Choroid plexus epithelial cell (primary cell): ENCODE results near the gene NATD1.

Source experiments
- DNase-seq: peaks from one replicate; pipeline ENCODE4 v3.0.0-alpha.2; 2010; ENCODE audit warnings: low read depth
- H3K4me3 ChIP-seq: 2 replicates; pipeline ENCODE4 v1.5.1; 2011; ENCODE audit warnings: low read depth, mild to moderate bottlenecking, control low read depth, low read length, moderate library complexity
- TF ChIP-seq, protein P1 (sequence below): conservative IDR thresholded peaks from 2 replicates; pipeline ENCODE4 v1.5.1; 2011; ENCODE audit warnings: low read depth, mild to moderate bottlenecking, control low read depth, inconsistent platforms, low read length, moderate library complexity

The NATD1 gene

DNA sequence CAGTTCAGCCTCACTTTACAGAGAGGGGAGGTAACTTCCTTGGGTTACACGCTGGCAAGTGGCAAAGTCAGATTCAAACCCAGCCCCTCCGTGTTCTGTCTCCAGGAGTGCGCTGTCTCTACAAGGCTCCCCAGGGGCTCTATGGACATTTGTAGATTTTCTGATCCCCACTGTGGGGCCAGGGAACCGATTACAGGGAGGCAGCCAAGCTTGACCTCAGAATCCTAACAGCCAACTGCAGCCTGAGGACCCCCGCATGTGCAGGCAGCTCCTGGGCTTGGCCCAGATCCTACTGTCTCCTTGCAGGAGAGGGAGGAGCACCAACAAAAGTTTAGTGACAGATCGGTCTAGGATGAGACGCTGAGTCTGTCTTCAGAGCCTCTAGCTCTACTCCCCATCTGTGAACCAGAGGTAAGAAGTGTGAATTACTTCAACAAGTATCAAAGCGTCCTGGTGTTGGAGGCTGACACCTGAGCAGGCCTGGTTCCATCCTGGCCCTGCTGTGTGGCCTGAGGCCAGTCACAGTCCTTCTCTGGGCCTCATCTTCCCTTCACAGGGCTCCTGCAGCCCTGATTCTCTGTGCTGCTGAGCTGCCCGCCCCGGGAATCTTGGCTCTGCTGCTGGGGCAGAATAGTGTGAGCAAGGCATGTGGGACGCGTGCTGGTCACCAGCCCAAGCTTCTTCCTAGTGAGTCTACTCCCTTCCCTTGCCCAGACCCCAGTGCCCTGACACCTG, 9.2 kb upstream of the NATD1 start:
- H3K4me3 ChIP-seq, result no peak overlapping the region
- TF ChIP-seq, protein P1, sequence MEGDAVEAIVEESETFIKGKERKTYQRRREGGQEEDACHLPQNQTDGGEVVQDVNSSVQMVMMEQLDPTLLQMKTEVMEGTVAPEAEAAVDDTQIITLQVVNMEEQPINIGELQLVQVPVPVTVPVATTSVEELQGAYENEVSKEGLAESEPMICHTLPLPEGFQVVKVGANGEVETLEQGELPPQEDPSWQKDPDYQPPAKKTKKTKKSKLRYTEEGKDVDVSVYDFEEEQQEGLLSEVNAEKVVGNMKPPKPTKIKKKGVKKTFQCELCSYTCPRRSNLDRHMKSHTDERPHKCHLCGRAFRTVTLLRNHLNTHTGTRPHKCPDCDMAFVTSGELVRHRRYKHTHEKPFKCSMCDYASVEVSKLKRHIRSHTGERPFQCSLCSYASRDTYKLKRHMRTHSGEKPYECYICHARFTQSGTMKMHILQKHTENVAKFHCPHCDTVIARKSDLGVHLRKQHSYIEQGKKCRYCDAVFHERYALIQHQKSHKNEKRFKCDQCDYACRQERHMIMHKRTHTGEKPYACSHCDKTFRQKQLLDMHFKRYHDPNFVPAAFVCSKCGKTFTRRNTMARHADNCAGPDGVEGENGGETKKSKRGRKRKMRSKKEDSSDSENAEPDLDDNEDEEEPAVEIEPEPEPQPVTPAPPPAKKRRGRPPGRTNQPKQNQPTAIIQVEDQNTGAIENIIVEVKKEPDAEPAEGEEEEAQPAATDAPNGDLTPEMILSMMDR, result no peak
- no peak for DNase-seq

DNA sequence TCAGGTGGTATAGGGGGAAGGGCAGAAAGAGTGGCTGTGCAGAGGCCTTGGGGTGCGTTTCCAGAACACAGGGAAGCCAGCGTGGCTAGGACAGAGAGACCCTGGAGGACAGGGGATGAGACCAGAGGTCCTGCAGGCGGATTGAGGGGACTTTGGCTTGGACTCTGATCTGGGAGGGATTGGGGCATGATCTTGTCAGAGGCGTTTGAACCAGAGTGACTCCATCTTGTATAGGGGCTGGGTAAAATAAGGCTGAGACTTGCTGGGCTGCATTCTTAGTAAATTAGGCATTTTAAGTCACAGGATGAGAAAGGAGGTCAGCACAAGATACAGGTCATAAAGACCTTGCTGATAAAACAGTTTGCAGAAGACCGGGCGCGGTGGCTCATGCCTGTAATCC, 5.4 kb upstream of the NATD1 start:
- TF ChIP-seq, protein P1, result no peak
- DNase-seq, result no peak
- H3K4me3 ChIP-seq, result no peak overlapping the region

DNA sequence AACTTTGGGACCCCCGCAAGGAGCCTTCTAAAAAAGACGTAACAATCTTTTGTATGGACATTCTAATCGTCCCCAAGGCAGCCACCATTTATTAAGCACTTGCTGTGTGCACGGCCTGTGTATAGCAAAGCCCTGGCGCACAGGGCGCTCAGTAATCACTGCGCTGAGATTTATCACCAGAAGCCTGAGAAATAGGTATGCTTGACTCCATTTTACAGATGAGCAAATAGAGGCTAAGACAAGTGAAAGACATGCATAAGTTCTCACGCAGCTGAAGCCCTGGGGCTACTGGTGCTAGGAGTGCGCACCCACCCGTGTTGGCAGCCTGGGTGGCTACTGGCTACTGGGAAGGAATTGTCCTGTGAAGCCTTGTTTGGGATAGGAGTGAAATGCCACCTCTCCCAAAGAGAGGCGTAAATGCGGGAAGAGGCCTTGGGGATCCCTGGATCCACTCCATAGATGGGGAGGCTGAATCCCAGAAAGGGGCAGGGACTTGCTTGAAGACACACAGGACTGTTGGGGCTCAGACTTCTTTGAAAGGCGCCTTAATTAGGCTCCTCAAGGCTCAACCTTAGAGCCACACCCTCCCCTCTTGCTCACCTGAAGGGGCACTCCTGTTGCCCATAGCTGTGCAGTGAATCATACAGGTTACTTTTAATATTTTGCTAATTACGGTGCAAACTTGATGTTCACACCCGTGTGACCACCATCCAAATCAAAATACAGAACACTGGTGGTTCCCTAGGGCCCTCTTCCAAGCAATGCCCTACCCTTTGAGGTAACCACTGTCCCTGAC, 634 bp upstream of the NATD1 start:
- DNase-seq, result no peak
- TF ChIP-seq, protein P1, result no peak
- H3K4me3 ChIP-seq, result peak overlapping the region; percentile 55

DNA sequence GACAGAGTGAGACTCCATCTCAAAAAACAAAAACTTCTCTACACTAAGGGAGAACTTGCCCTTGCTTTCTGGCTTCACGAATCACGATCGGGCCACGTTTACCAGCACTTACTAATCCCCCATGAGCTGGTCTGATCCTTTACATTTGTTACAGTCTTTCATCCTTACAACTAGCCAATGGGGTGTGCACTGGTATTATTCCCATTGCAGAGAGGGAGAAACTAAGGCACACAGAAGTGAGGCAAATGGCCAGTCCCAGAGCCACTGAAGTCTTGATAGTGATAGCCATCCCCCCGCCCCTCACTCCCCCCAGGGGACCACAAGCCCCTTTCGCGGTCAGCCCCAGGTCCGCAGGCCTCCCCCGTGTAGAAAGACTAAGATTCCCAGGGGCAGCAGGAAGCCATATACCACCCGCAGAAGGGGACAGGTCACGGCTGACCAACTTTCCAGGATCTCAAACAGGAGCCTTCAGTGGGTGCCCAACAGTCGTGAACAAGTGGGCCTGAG, 868 bp downstream of the NATD1 start:
- peak; percentile 6 for DNase-seq
- TF ChIP-seq, protein P1, result no peak
- H3K4me3 ChIP-seq, result peak overlapping the region; percentile 55

DNA sequence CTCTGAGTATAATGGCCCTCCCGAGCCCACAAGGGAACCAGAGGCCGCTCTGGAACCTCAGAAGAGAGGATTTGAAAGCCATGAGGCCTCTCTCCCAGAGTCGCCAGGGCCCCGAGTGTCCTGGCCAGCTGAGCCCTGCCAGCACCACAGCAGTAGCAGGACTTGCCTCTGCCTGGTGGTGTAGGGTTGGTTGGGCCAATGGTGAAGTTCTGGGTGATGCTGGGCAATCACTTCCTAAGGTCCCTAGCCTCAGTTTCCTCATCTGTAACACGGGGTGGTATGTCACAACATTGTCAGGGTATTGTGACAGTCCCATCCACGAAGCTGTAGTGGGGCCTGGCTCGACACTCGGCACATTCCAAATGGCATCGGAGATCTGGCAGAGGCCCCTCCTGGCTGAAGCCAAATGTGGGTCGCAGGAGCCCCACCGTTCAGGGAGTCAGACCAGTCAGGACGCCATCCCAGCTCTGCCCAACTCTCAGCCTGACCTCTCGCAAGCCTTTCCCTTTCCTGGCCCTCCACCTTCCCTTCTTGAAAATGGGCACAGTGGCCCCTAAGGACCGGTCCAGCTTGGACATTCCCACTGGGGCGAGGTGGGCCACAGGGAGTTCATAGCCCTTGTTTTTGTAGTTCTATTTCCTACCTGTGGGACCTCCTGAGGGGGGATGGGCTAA, 1.7 kb downstream of the NATD1 start:
- no peak overlapping the region for H3K4me3 ChIP-seq
- TF ChIP-seq, protein P1, result no peak
- DNase-seq, result no peak

DNA sequence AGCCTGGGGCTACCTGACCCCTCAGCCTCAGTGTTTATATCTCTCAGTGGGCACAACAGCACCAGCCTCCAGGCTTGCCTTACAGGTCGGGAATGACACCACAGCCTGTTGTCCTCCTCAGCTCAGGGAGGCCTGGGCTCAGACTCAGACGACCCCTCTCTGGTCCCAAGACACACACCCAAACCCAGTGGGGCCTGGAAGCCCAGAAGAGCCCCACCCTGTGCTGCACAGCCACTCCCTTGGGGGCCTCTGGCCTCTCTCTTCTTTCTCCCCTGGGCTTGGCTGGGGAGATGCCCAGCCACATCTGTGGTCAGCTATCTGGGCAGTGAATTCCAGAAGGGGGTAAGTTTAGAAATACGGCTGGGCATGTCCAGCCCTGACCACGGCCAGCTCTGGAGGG, 2.4 kb downstream of the NATD1 start:
- TF ChIP-seq, protein P1, result no peak
- DNase-seq, result no peak
- no peak overlapping the region for H3K4me3 ChIP-seq
